Measurements from ENCODE around the gene LRP1B. TPM values are rescaled to one million over a fixed set of nuclear protein-coding genes. Genes with fewer than 3 reads are reported as not detected.

Gene LRP1B
- total RNA-seq, 4 donors from 2014 or later = 3.3 to 11.1 (median 4.6) TPM

DNA sequence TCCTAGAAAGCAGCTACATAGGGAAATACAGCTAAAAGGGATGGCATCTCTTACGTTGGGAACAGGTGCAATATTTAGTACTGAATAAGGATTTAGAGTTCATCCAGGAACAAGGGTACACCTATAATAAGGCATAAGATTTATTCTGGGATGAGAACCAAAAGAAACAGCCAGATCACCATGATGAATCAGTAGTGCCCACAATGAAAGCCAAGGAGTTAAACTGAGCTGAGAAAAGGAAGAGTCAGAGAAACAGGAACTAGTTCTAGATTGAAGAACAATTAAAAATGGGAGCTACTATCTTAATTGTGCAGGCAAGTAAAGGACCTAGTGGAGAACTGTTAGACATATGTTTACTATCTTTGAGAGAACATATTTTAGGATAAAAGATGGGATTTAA is 692.3 kb downstream of the LRP1B start:
- TF ChIP-seq CTCF (IDR thresholded peaks at IDR 0.05 in 4 of 5, conservative IDR thresholded peaks at IDR 0.05 in 1 of 5) (no peak), POLR2A (IDR thresholded peaks at IDR 0.05) (no peak)
- Histone ChIP-seq H3K4me3 (no peak overlapping the region), H3K9me3 (no peaks in the 10 kb centered on the region), H3K4me1 (no peaks in the 10 kb centered on the region), H3K36me3 (no peaks in the 10 kb centered on the region), H3K27me3 (no peaks in the 10 kb centered on the region), H3K27ac (no peak overlapping the region)
- in situ Hi-C loops (cut with MboI; ENCODE audit: low sequenced_read_pairs in 4 of 4) (no loop called here), intact Hi-C loops (cut with DNase I; ENCODE audit: low total_unique reads) (no loop called here)
- ATAC-seq (no peak), DNase-seq (no peak)

DNA sequence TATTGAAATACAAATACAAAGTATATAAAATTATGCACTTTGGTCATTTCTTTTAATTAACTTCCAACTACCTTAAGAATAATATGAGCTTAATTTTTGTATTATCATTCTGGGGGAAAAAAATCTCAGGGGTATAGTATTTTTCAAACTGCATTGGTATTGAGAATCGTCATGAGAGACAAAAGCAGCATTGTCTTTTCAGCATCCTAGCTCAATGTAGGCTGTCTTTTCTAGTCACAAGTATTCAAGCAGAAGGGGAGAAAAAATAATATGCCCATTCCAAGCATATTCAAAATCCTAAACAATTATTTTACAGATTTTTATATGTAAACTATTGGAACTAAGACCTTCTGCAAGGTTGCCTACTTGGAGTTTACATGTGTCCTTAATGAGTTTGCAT is 693.3 kb downstream of the LRP1B start:
- in situ Hi-C loops (cut with MboI; ENCODE audit: low sequenced_read_pairs in 4 of 4) = no loop called here
- Histone ChIP-seq H3K9me3 (no peaks in the 10 kb centered on the region), H3K4me1 (no peaks in the 10 kb centered on the region), H3K27ac (no peak overlapping the region), H3K36me3 (no peaks in the 10 kb centered on the region), H3K4me3 (no peak overlapping the region), H3K27me3 (no peaks in the 10 kb centered on the region)
- ATAC-seq (no peak), DNase-seq (no peak)
- intact Hi-C loops (cut with DNase I; ENCODE audit: low total_unique reads) = no loop called here
- TF ChIP-seq POLR2A (IDR thresholded peaks at IDR 0.05) (no peak), CTCF (IDR thresholded peaks at IDR 0.05 in 4 of 5, conservative IDR thresholded peaks at IDR 0.05 in 1 of 5) (no peak)

DNA sequence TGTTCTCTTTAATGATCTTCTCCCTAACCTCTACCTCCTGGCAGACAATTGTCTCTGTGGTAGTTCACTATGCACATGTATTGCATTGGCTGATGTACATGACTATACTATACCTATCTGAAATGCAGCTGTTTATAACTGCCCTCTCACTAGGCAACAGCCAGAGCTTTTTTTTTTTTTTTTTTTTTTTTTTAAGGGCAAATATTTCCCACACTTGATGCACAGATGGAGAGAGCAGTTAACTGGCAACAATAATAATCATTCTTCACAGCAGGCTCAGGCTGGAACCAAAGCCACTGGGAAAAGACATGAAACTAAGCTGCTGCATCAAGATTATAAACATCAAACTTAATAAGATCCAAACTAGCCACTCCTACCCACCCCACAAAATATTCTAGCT is 707.7 kb downstream of the LRP1B start:
- no peak for DNase-seq
- no peaks in the 10 kb centered on the region for H3K27me3 ChIP-seq
- ATAC-seq = no peak
- no peaks in the 10 kb centered on the region for H3K9me3 ChIP-seq
- H3K4me3 ChIP-seq = no peak overlapping the region
- TF ChIP-seq POLR2A (IDR thresholded peaks at IDR 0.05) (no peak), CTCF (IDR thresholded peaks at IDR 0.05 in 4 of 5, conservative IDR thresholded peaks at IDR 0.05 in 1 of 5) (no peak)
- H3K36me3 ChIP-seq = no peaks in the 10 kb centered on the region
- in situ Hi-C loops (cut with MboI; ENCODE audit: low sequenced_read_pairs in 4 of 4) = no loop called here
- no peak overlapping the region for H3K27ac ChIP-seq
- intact Hi-C loops (cut with DNase I; ENCODE audit: low total_unique reads) = no loop called here
- no peaks in the 10 kb centered on the region for H3K4me1 ChIP-seq

DNA sequence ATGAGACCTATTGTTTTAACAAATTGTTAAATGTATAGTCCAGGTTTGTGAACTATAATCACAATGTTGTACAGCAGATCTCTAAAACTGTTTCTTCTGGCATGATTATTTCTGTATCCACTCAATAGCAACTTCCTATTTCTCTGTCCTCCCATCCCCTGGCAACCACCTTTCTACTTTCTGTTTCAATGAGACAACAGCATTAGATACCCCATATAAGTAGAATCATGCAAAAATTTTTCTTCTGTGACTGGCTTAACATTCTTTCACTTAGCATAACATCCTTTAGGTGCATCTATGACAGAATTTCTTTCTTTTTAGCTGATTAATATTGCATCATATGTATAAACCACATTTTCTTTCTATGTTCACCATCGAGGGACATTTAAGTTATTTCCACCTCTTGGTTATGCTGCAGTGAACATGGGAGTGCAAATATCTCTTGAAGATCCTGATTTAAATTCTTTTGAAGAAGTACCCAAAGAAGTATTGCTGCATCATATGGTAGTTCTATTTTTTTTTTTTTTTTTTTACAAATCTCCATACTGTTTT is 713.5 kb downstream of the LRP1B start:
- intact Hi-C loops (cut with DNase I; ENCODE audit: low total_unique reads) = no loop called here
- no peaks in the 10 kb centered on the region for H3K36me3 ChIP-seq
- ATAC-seq (no peak), DNase-seq (no peak)
- H3K27me3 ChIP-seq = no peaks in the 10 kb centered on the region
- H3K9me3 ChIP-seq = no peaks in the 10 kb centered on the region
- no peak overlapping the region for H3K4me3 ChIP-seq
- H3K4me1 ChIP-seq = no peaks in the 10 kb centered on the region
- in situ Hi-C loops (cut with MboI; ENCODE audit: low sequenced_read_pairs in 4 of 4) = no loop called here
- TF ChIP-seq CTCF (IDR thresholded peaks at IDR 0.05 in 4 of 5, conservative IDR thresholded peaks at IDR 0.05 in 1 of 5) (no peak), POLR2A (IDR thresholded peaks at IDR 0.05) (no peak)
- no peak overlapping the region for H3K27ac ChIP-seq

DNA sequence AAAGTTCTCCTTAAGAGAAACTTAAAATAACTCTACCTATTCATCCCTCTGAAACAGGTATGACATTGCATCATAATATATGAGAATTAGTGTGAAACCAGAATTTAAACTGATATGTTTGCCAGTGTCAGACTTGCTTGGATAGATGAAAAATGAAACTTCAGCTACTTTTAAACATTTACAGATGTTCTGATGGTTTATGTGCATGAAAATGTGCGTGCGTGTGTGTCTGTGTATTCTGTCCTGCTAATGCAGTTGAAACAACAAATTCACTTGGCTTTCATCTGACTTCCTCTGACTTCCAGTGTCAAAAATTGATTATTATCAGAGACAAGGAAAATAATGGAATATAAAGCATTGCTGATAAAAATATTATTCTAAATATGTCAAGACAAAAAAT is 719.4 kb downstream of the LRP1B start:
- Histone ChIP-seq H3K9me3 (no peaks in the 10 kb centered on the region), H3K4me3 (no peak overlapping the region), H3K27ac (no peak overlapping the region), H3K4me1 (no peaks in the 10 kb centered on the region), H3K27me3 (no peaks in the 10 kb centered on the region), H3K36me3 (no peaks in the 10 kb centered on the region)
- intact Hi-C loops (cut with DNase I; ENCODE audit: low total_unique reads) (no loop called here), in situ Hi-C loops (cut with MboI; ENCODE audit: low sequenced_read_pairs in 4 of 4) (no loop called here)
- TF ChIP-seq POLR2A (IDR thresholded peaks at IDR 0.05) (no peak), CTCF (IDR thresholded peaks at IDR 0.05 in 4 of 5, conservative IDR thresholded peaks at IDR 0.05 in 1 of 5) (no peak)
- no peak for ATAC-seq
- DNase-seq = no peak
